ENCODE results near the gene GSG1.

Gene GSG1

DNA sequence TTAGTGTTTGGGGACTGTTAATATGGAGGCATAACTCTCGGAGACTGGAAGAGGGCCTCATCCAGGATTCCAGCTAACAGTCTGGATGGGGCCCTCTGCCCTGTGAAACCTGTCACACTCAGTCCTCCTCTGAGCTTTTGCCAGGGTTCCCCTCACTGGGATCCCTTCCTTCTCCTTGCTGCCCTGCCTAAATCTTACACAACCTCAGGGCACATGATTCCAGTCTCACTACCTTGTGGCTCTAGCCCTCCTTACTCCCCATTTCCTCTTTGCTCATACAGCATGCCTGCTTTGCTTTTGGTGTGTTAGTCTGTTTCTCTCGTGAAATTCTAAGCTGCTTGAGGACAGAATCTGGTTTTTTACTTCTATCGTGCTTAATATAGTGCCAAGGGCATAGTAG is 942 bp upstream of the GSG1 start:
- H3K4me3 ChIP-seq (ENCODE audit: low read length) = no peak overlapping the region
- no peak for TF ChIP-seq ZNF274 (IDR thresholded peaks at IDR 0.05; ENCODE audit: low read depth, low read length)

- no peak for TF ChIP-seq ZNF274 (IDR thresholded peaks at IDR 0.05; ENCODE audit: low read depth, low read length)
- H3K4me3 ChIP-seq (ENCODE audit: low read length) = no peak overlapping the region
Observed at GRCh38 chr12:13102461-13103195, 839 bp downstream of the GSG1 start.

DNA sequence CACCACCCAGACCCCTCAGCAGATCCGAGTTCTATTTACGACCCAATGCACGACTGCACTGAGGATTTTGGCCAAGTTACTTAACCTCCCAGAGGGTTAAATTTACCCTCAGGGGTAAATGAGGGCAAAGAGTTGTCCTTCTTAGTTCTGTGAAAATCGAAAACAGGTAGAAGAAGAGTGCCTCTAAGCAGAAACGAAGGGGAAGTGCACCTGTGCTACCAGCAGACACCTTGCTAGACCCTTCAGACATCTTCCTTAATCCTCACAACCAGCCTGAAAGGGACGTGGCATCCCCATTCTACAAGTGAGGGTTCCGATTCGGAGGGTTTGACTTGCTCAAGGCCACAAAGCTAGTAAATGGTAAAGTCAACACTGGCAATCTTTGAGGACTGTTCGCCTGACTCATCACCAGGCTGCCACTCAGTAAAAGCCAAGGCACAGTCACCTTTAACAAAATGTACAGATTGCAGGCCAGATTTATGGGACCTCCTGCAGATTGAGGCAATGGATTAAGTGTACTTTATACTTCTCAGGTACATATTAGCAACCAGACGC is 1.6 kb downstream of the GSG1 start:
- H3K4me3 ChIP-seq (ENCODE audit: low read length) = peak overlapping the region; percentile 51; the same call in 1 of the 2 replicates
- TF ChIP-seq ZNF274 (IDR thresholded peaks at IDR 0.05; ENCODE audit: low read depth, low read length) = no peak

- no peak for TF ChIP-seq ZNF274 (IDR thresholded peaks at IDR 0.05; ENCODE audit: low read depth, low read length)
- H3K4me3 ChIP-seq (ENCODE audit: low read length) = peak overlapping the region; percentile 54; the same call in 1 of the 2 replicates
Observed at GRCh38 chr12:13100882-13101769, 2.3 kb downstream of the GSG1 start.

DNA sequence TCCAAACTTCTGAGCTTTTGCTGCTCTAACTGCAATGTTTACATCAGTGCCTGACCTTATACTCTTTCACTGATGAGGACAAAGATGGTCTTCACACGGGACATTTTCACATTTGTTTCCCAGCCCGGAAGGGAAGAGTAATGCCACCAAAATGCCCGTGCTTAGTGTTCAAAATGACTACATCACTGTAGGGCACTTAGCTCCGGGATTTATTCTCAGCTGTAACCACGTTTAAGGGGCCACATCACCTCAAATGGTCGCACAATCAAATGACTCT is 2.9 kb downstream of the GSG1 start:
- H3K4me3 ChIP-seq (ENCODE audit: low read length) = peak overlapping the region; percentile 54; the same call in 1 of the 2 replicates
- TF ChIP-seq ZNF274 (IDR thresholded peaks at IDR 0.05; ENCODE audit: low read depth, low read length) = no peak

GRCh38 chr12:13099844-13100604 is 3.4 kb downstream of the GSG1 start:
- no peak for TF ChIP-seq ZNF274 (IDR thresholded peaks at IDR 0.05; ENCODE audit: low read depth, low read length)
- no peak overlapping the region for H3K4me3 ChIP-seq (ENCODE audit: low read length)

- H3K4me3 ChIP-seq (ENCODE audit: low read length) = no peak overlapping the region
- TF ChIP-seq ZNF274 (IDR thresholded peaks at IDR 0.05; ENCODE audit: low read depth, low read length) = no peak
Observed at GRCh38 chr12:13099066-13099843, 4.2 kb downstream of the GSG1 start.

- H3K4me3 ChIP-seq (ENCODE audit: low read length) = no peak overlapping the region
- no peak for TF ChIP-seq ZNF274 (IDR thresholded peaks at IDR 0.05; ENCODE audit: low read depth, low read length)
Observed at GRCh38 chr12:13097491-13098011, 5.9 kb downstream of the GSG1 start.

GRCh38 chr12:13095266-13095995 is 8.0 kb downstream of the GSG1 start:
- no peak overlapping the region for H3K4me3 ChIP-seq (ENCODE audit: low read length)
- TF ChIP-seq ZNF274 (IDR thresholded peaks at IDR 0.05; ENCODE audit: low read depth, low read length) = no peak

DNA sequence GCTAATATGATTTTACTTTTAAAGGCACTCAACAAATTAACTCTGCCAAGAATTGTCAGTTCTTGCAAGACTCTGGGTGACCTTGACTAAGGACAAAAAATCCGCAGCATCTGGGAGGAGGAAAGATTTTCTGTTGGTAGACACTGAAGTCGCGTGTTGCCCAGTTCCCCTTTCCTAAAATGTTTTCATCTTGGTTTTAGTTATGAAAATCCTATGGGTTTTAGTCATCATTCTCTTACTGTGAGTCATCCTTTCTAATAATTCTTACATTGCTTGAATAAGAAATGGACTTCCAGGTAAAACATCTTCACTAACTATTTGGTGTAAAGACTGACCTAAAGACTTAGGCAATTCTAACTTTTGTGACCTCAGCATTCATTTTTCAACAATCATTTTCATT is 9.1 kb downstream of the GSG1 start:
- TF ChIP-seq ZNF274 (IDR thresholded peaks at IDR 0.05; ENCODE audit: low read depth, low read length) = no peak
- no peak overlapping the region for H3K4me3 ChIP-seq (ENCODE audit: low read length)

- no peak for TF ChIP-seq ZNF274 (IDR thresholded peaks at IDR 0.05; ENCODE audit: low read depth, low read length)
- H3K4me3 ChIP-seq (ENCODE audit: low read length) = no peak overlapping the region
Observed at GRCh38 chr12:13093848-13094220, 9.6 kb downstream of the GSG1 start.

GRCh38 chr12:13093191-13093847 is 10.1 kb downstream of the GSG1 start:
- no peak for TF ChIP-seq ZNF274 (IDR thresholded peaks at IDR 0.05; ENCODE audit: low read depth, low read length)

More at GRCh38 chr12:13093191-13093847, 10.1 kb downstream of the GSG1 start:
- no peak overlapping the region for H3K4me3 ChIP-seq (ENCODE audit: low read length)

All from GM08714 (cell line).